HCT116 (cell line): ENCODE data around the gene TEX264. TPM values are rescaled to one million over a fixed set of nuclear protein-coding genes. Genes with fewer than 3 reads are reported as not detected.

Source experiments
- ATAC-seq: fragments of 200-7000 bp; cut with Tn5 transposase; 2 replicates; pipeline ENCODE4 v1.9.1; 2020; ENCODE audit warnings: mild to moderate bottlenecking, moderate library complexity
- BruUV-seq: library from RNA; stranded (reverse); fragments of 400-500 nt; replicated peaks from 2 replicates; lab custom pipeline; 2021; lab: Mats Ljungman, UMichigan
- CTCF ChIA-PET: fragments of 300-600 bp; sonication (Branson Sonifier 250); formaldehyde crosslinking; loops from one replicate; lab custom pipeline; 2021; ENCODE audit warnings: antibody characterized with exemption; lab: Charles Lee
- POLR2A ChIA-PET: fragments of 300-600, 350-600 bp; sonication (Branson Sonifier 250); formaldehyde crosslinking; loops from one replicate; lab custom pipeline; 2021; ENCODE audit warnings: antibody characterized with exemption; lab: Charles Lee
- RAD21 ChIA-PET, 2 experiments: fragments of 300-600 bp; sonication (Branson Sonifier 250); formaldehyde crosslinking; loops; one replicate each; lab custom pipeline; 2023; ENCODE audit warnings: low total read pairs in 2 of 2; ENCODE audit not compliant: uncharacterized antibody in 2 of 2, unreplicated experiment in 2 of 2, low non-redundant PET in 1 of 2; lab: Charles Lee
- DNase-seq: peaks from one replicate; pipeline ENCODE4 v3.0.0-alpha.2; 2010; ENCODE audit warnings: low read depth, low spot score
- H2AFZ ChIP-seq: fragments of 200-600 bp; shearing (Covaris generic), sonication (generic); 2 replicates; pipeline ENCODE4 v1.6.1; 2017; ENCODE audit warnings: low read depth, mixed run types, mixed read lengths, antibody characterized with exemption, low read length; ENCODE audit not compliant: poor library complexity, severe bottlenecking
- H3K27ac ChIP-seq: 2 replicates; pipeline ENCODE4 v1.5.1; 2012; ENCODE audit warnings: low read depth, low read length
- H3K27me3 ChIP-seq: fragments of 200-600 bp; sonication (generic); 2 replicates; pipeline ENCODE4 v1.6.1; 2016; ENCODE audit warnings: mixed run types, low read length, mixed read lengths; ENCODE audit not compliant: insufficient read depth
- H3K36me3 ChIP-seq, 2 experiments: fragments of 200-500 bp in 1 of 2; fragments of 200-600 bp in 1 of 2; sonication (Bioruptor generic) in 1 of 2; sonication (generic) in 1 of 2; 2 replicates each; pipeline versions ENCODE4 v1.5.1 to v1.6.1; 2014 to 2016; ENCODE audit warnings: low read length in 2 of 2, inconsistent platforms in 1 of 2, mixed read lengths in 1 of 2, mixed run types in 1 of 2; ENCODE audit not compliant: insufficient read depth in 2 of 2, control insufficient read depth in 1 of 2
- H3K4me1 ChIP-seq, 2 experiments: fragments of 200-600 bp in 1 of 2; sonication (generic) in 1 of 2; 2 replicates each; pipeline versions ENCODE4 v1.5.1 to v1.6.1; 2012 to 2017; ENCODE audit warnings: low read length in 2 of 2, inconsistent platforms in 1 of 2, mild to moderate bottlenecking in 1 of 2, mixed read lengths in 1 of 2, mixed run types in 1 of 2, moderate library complexity in 1 of 2; ENCODE audit not compliant: insufficient read depth in 2 of 2, control insufficient read depth in 1 of 2
- H3K4me2 ChIP-seq: fragments of 200-600 bp; sonication (generic); 2 replicates; pipeline ENCODE4 v1.6.1; 2017; ENCODE audit warnings: mixed run types, low read length, mixed read lengths
- H3K4me3 ChIP-seq, 2 experiments: fragments of 200-600 bp in 1 of 2; sonication (generic) in 1 of 2; replicated peaks in 1 of 2; 2 replicates each; pipeline ENCODE4 v1.5.1; 2011 to 2016; ENCODE audit warnings: low read length in 2 of 2, control low read depth in 1 of 2, low read depth in 1 of 2, mild to moderate bottlenecking in 1 of 2, mixed read lengths in 1 of 2, mixed run types in 1 of 2
- H3K79me2 ChIP-seq: fragments of 200-600 bp; sonication (generic); 2 replicates; pipeline ENCODE4 v1.6.1; 2017; ENCODE audit warnings: mild to moderate bottlenecking, mixed run types, low read length, moderate library complexity, mixed read lengths; ENCODE audit not compliant: insufficient read depth
- H3K9ac ChIP-seq: fragments of 200-600 bp; sonication (generic); 2 replicates; pipeline ENCODE4 v1.6.1; 2016; ENCODE audit warnings: low read length, mixed read lengths
- H3K9me2 ChIP-seq: fragments of 200-600 bp; sonication (generic), shearing (Covaris generic); 2 replicates; pipeline ENCODE4 v1.6.1; 2017; ENCODE audit warnings: mixed run types, mild to moderate bottlenecking, moderate library complexity; ENCODE audit not compliant: insufficient read depth
- H3K9me3 ChIP-seq, 2 experiments: fragments of 200-500 bp in 1 of 2; fragments of 200-600 bp in 1 of 2; sonication (Bioruptor generic) in 1 of 2; sonication (generic) in 1 of 2; 2 replicates each; pipeline ENCODE4 v1.6.1; 2014 to 2017; ENCODE audit warnings: low read length in 2 of 2, mixed read lengths in 2 of 2, inconsistent platforms in 1 of 2, low read depth in 1 of 2, mild to moderate bottlenecking in 1 of 2, mixed run types in 1 of 2, moderate library complexity in 1 of 2; ENCODE audit not compliant: control insufficient read depth in 1 of 2, insufficient read depth in 1 of 2
- H4K20me1 ChIP-seq: fragments of 200-600 bp; sonication (generic), shearing (Covaris generic); 2 replicates; pipeline ENCODE4 v1.6.1; 2017; ENCODE audit warnings: mixed run types, mild to moderate bottlenecking, moderate library complexity; ENCODE audit not compliant: insufficient read depth
- RAD21 ChIP-seq: IDR thresholded peaks from 2 replicates; pipeline ENCODE4 v1.6.1; 2012; ENCODE audit warnings: low read depth, mild to moderate bottlenecking
- intact Hi-C: fragments of 100-400 bp; cut with micrococcal nuclease; formaldehyde crosslinking; loops from 2 replicates; pipeline ENCODE4 v1.10.0; 2022
- total RNA-seq: library from RNA; stranded (reverse); gene quantifications from one replicate; pipeline ENCODE4 v1.2.1, GENCODE V29; 2021; ENCODE audit not compliant: unreplicated experiment
- TF ChIP-seq, protein P1 (sequence below), 3 experiments: fragments of 200-600 bp in 1 of 3; sonication (generic) in 1 of 3; IDR thresholded peaks in 2 of 3; conservative IDR thresholded peaks in 1 of 3; 2 replicates each; pipeline ENCODE4 v1.5.1; 2012 to 2017; ENCODE audit warnings: low read depth in 2 of 3, low read length in 2 of 3, antibody characterized with exemption in 1 of 3, borderline replicate concordance in 1 of 3, control low read depth in 1 of 3, mild to moderate bottlenecking in 1 of 3, mixed read lengths in 1 of 3, mixed run types in 1 of 3, moderate library complexity in 1 of 3; ENCODE audit not compliant: insufficient read depth in 1 of 3
- TF ChIP-seq, protein P2 (sequence below): IDR thresholded peaks from 2 replicates; pipeline ENCODE4 v1.6.1; 2012; ENCODE audit warnings: low read depth

TEX264 gene
- total RNA-seq, 1 experiment from 2014 or later: 36.0 TPM

DNA sequence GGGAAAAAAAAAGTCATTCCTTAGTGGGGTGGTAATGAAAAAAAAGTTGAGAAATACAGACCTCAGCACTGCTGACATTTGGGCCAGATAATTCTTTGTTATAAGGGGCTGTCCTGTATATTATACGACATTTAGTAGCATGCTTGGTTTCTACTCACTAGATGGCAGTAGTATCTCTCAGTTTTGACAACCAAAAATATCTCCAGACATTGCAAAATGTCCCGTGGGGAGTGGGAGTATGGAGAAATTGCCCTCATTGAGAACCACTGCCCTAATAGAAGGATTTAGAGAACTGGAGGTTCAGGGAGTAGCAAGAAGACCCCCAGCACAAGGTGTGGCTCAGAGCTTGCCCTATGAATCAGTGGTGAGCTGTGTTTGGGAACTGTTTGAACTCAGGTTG is 28.6 kb upstream of the TEX264 start:
- POLR2A ChIA-PET: interaction anchor here (1.6 kb wide), 1 partner anchor 143 kb away, joined by 7 read pairs; the partner anchor contains the start of gene DCAF1
- intact Hi-C loops: loop anchor here (5.0 kb wide), 1 partner anchor 40 kb away; no protein-coding TSS in a partner anchor

More for the DNA sequence above, 28.6 kb upstream of the TEX264 start:
- TF ChIP-seq RAD21: peak; percentile 58
- TF ChIP-seq, protein P1, sequence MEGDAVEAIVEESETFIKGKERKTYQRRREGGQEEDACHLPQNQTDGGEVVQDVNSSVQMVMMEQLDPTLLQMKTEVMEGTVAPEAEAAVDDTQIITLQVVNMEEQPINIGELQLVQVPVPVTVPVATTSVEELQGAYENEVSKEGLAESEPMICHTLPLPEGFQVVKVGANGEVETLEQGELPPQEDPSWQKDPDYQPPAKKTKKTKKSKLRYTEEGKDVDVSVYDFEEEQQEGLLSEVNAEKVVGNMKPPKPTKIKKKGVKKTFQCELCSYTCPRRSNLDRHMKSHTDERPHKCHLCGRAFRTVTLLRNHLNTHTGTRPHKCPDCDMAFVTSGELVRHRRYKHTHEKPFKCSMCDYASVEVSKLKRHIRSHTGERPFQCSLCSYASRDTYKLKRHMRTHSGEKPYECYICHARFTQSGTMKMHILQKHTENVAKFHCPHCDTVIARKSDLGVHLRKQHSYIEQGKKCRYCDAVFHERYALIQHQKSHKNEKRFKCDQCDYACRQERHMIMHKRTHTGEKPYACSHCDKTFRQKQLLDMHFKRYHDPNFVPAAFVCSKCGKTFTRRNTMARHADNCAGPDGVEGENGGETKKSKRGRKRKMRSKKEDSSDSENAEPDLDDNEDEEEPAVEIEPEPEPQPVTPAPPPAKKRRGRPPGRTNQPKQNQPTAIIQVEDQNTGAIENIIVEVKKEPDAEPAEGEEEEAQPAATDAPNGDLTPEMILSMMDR (IDR thresholded peaks at IDR 0.05 in 2 of 3, conservative IDR thresholded peaks at IDR 0.05 in 1 of 3; ENCODE audit: borderline replicate concordance in 1 of 3, insufficient read depth in 1 of 3, low read depth in 2 of 3, low read length in 2 of 3): peak; percentile 35 to 56 (median 52); a peak in 5 of 6 replicates
- TF ChIP-seq, protein P2, sequence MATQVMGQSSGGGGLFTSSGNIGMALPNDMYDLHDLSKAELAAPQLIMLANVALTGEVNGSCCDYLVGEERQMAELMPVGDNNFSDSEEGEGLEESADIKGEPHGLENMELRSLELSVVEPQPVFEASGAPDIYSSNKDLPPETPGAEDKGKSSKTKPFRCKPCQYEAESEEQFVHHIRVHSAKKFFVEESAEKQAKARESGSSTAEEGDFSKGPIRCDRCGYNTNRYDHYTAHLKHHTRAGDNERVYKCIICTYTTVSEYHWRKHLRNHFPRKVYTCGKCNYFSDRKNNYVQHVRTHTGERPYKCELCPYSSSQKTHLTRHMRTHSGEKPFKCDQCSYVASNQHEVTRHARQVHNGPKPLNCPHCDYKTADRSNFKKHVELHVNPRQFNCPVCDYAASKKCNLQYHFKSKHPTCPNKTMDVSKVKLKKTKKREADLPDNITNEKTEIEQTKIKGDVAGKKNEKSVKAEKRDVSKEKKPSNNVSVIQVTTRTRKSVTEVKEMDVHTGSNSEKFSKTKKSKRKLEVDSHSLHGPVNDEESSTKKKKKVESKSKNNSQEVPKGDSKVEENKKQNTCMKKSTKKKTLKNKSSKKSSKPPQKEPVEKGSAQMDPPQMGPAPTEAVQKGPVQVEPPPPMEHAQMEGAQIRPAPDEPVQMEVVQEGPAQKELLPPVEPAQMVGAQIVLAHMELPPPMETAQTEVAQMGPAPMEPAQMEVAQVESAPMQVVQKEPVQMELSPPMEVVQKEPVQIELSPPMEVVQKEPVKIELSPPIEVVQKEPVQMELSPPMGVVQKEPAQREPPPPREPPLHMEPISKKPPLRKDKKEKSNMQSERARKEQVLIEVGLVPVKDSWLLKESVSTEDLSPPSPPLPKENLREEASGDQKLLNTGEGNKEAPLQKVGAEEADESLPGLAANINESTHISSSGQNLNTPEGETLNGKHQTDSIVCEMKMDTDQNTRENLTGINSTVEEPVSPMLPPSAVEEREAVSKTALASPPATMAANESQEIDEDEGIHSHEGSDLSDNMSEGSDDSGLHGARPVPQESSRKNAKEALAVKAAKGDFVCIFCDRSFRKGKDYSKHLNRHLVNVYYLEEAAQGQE: no peak
- no TSS peak for BruUV-seq
- no peak overlapping the region for H3K4me2 ChIP-seq
- DNase-seq (no peak), ATAC-seq (peak; percentile 49)
- no peak overlapping the region for H2AFZ ChIP-seq
- H4K20me1 ChIP-seq: no peaks in the 10 kb centered on the region
- no peak overlapping the region for H3K9ac ChIP-seq
- H3K79me2 ChIP-seq: no peaks in the 10 kb centered on the region
- RAD21 ChIA-PET: no interaction called here
- CTCF ChIA-PET: interaction anchor here (1.2 to 3.9 kb wide), 4 partner anchors 27 to 140 kb away, joined by 3 to 14 read pairs (median 12); no protein-coding TSS in a partner anchor
- H3K9me2 ChIP-seq: no peaks in the 10 kb centered on the region
- H3K4me3 ChIP-seq: no peak overlapping the region
- H3K9me3 ChIP-seq: no peaks in the 10 kb centered on the region
- H3K27me3 ChIP-seq: no peaks in the 10 kb centered on the region
- H3K36me3 ChIP-seq: peaks cover 35 to 59% of the 10 kb centered on the region in 2 experiments; a peak in 3 of 4 replicates
- no peaks in the 10 kb centered on the region; a peak in 1 of 4 replicates for H3K4me1 ChIP-seq
- no peak overlapping the region for H3K27ac ChIP-seq
